ENCODE results near the gene SHOX.
"Not testable (repeated sequence)": the region's sequence is repeated elsewhere in the genome, so short reads cannot be mapped to it uniquely, and the experiment has no call there.

DNA sequence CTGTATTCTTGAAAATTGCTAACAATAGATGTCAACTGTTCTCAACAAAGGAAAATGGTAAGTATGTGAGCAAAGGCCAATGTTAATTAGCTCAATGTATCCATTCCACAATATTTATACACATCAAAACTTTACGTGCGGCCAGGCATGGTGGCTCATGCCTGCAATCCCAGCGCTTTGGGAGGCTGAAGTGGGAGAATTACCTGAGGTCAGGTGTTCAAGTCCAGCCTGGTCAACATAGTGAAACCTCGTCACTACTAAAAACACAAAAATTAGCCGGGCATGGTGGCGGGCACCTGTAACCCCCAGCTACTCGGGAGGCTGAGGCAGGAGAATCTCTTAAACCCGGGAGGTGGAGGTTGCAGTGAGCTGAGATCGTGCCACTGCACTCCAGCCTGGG, 27.6 kb upstream of the SHOX start:
- TF ChIP-seq, protein P1, sequence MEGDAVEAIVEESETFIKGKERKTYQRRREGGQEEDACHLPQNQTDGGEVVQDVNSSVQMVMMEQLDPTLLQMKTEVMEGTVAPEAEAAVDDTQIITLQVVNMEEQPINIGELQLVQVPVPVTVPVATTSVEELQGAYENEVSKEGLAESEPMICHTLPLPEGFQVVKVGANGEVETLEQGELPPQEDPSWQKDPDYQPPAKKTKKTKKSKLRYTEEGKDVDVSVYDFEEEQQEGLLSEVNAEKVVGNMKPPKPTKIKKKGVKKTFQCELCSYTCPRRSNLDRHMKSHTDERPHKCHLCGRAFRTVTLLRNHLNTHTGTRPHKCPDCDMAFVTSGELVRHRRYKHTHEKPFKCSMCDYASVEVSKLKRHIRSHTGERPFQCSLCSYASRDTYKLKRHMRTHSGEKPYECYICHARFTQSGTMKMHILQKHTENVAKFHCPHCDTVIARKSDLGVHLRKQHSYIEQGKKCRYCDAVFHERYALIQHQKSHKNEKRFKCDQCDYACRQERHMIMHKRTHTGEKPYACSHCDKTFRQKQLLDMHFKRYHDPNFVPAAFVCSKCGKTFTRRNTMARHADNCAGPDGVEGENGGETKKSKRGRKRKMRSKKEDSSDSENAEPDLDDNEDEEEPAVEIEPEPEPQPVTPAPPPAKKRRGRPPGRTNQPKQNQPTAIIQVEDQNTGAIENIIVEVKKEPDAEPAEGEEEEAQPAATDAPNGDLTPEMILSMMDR (IDR thresholded peaks at IDR 0.05) = not testable (repeated sequence)
- not testable (repeated sequence) for TF ChIP-seq POLR2AphosphoS5 (IDR thresholded peaks at IDR 0.05; ENCODE audit: insufficient read depth in 1 of 2, low read depth in 1 of 2)
